ENCODE results near the gene RAI1.

DNA sequence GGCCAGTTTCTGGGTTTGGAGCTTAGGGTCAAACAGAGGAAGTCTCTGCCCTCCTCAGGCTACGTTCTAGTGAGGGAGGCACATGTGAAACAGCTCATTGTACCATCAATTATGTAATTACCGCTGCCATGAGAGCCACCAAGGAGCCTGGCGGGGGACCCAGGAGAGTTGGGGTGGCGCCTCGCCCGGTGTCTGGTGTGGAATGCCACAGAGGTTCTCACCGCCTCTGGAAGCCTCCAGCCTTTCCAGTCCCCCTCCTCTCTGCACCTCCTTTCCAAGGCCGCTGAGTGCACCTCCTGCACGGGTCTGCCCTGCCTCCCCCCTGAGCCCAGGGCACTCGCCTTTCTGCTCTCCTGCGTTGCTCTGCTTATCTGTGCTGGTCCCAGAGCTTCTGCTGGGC lies 104.1 kb downstream of the RAI1 start:
- TF ChIP-seq EZH2phosphoT487 (IDR thresholded peaks at IDR 0.05; ENCODE audit: unreplicated experiment) (no peak), ZNF331 (CRISPR knock-in tag; IDR thresholded peaks at IDR 0.05; ENCODE audit: low read depth) (no peak), NANOG (IDR thresholded peaks at IDR 0.05; ENCODE audit: borderline replicate concordance) (no peak), EZH2 (IDR thresholded peaks at IDR 0.05; ENCODE audit: low read depth, unreplicated experiment) (no peak), JUNB (IDR thresholded peaks at IDR 0.05; ENCODE audit: unreplicated experiment) (no peak)
- TF ChIP-seq, protein P1, sequence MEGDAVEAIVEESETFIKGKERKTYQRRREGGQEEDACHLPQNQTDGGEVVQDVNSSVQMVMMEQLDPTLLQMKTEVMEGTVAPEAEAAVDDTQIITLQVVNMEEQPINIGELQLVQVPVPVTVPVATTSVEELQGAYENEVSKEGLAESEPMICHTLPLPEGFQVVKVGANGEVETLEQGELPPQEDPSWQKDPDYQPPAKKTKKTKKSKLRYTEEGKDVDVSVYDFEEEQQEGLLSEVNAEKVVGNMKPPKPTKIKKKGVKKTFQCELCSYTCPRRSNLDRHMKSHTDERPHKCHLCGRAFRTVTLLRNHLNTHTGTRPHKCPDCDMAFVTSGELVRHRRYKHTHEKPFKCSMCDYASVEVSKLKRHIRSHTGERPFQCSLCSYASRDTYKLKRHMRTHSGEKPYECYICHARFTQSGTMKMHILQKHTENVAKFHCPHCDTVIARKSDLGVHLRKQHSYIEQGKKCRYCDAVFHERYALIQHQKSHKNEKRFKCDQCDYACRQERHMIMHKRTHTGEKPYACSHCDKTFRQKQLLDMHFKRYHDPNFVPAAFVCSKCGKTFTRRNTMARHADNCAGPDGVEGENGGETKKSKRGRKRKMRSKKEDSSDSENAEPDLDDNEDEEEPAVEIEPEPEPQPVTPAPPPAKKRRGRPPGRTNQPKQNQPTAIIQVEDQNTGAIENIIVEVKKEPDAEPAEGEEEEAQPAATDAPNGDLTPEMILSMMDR (conservative IDR thresholded peaks at IDR 0.05; ENCODE audit: low read depth in 2 of 2), result no peak

Data from GM23338 (cell line).